HUDEP-2 (cell line): ENCODE data around the gene ZNF622.
"Not testable (repeated sequence)": the region's sequence is repeated elsewhere in the genome, so short reads cannot be mapped to it uniquely, and the experiment has no call there.

Experiments used
- DNase-seq, 76 experiments: peaks; one replicate each; lab custom pipeline; 2025; ENCODE audit not compliant: unreplicated experiment in 76 of 76; lab: John Stamatoyannopoulos, UW

The ZNF622 gene

DNA sequence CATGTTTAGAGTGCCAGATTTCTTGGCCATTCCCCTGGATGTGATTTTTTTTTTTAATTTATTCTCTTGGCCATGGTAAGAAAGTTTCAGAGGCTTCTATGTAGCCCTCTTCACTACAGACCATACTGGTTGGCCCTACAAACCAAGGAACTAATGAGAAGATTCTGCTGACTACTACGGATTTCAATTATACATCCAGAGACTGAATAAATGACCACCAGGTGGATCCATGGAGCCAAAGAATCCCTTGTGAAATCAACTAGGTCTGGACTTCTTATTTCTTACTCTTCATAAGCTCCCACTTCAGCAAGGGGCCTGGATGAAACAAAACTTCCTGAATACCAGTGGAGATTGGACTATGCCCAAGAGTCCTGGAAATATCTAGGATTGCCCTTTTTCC lies 27.6 kb downstream of the ZNF622 start:
- DNase-seq: peak in 1 of 76 experiments; percentile 3

DNA sequence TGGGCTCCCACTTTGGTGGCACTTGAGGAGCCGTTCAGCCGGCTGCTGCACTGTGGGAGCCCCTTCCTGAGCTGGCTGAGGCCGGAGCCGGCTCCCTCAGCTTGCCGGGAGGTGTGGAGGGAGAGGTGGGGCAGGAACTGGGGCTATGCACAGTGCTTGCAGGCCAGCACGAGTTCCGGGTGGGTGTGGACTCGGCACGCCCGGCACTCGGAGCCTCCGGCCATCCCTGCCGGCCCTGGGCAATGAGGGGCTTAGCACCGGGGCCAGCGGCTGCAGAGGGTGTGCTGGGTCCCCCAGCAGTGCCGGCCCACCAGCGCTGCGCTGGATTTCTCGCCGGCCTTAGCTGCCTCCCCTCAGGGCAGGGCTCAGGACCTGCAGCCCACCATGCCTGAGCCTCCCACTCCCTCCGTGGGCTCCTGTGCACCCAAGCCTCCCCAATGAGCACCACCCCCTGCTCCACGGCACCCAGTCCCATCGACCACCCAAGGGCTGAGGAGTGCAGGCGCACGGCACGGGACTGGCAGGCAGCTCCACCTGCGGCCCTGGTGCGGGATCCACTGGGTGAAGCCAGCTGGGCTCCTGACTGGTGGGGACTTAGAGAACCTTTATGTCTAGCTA lies 29.4 kb downstream of the ZNF622 start:
- DNase-seq: not testable (repeated sequence)

DNA sequence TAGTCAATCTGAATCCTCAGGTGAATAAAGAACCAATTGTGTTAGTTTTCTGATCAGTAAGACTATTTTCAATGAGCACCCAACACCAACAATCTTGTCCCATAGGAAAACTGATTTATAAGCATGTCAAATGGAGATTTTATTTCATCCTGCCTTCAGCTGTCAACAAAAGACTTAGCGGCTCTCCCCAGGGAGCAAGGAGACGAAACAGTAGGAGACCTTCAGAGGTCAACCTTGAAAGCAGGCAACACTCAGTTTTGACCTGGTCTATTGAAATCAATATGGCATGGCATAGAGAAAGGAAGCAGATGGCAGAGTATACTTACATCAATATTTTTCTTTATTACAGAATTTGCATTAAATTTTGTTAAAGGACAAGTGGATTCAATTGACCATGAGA lies 34.1 kb downstream of the ZNF622 start:
- DNase-seq: no peak

DNA sequence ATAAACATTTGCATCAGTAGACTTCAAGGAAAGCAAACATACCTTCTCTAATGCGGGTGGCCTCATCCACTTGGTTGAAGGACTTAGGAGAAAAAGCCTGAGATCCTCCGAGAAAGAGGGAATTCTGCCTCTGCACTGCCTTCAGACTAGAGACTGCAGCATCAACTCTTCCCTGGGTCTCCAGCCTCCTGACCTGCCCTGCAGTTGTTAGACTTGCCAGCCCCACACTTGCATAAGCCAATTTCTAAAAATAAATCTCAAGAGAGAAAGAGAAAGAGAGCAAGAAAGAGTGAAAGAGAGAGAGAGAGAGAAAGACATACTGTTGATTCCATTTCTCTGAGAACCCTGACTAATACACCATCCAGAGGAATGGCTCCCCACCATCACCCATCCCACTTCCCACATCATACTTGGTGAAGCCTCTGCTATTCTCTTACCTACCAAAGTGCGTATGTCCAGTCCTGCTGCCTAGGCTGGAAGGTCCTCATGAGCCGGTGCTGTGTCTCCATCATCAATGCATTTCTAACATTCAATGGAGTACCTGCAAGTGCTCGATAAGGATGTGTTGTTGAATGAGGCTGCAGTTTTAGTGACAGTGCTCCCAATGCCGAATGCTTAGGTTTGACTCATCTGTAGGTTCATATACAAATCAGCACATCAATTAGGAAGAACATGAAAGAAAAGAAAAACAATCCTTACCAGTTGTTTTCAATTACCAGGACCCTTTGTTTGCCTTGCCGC lies 35.1 kb downstream of the ZNF622 start:
- no peak for DNase-seq

DNA sequence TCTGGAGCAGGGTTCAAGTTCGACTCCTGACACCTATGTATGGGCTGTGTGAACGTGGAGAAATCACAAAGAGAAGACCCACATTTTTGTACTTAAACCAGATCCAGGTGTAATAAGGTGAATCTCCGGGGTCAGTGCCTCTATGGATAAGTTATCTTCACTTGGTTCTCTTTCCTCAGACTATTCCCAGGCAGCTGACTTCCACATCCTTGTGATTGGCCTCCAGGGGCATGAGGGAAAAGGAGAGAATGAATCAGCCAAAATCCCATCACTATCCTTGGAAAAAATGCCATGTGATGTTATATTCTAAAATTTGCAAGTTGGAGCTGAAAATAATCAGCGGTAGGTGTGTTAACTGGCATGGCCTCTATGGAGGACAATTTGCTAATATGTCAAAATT lies 37.2 kb downstream of the ZNF622 start:
- no peak for DNase-seq

DNA sequence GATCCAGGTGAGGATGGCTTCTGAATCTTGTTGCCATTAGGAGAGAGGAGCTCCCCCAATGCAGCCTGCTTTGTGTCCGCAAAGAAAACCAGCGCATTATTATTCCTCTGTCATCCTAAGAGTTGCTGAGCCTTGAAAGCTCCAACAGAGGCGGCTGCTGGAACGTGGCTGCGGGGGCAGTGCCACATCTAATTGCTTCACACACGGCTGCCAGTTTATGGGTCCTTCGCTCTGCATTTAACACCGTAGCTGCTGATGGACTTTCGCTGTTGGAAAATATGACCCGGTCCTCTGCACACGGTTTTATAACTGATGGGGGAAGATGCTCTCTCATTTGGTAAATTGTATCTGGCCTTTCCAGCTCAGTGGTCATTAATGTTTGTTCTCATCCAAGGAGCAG lies 38.0 kb downstream of the ZNF622 start:
- DNase-seq: no peak

DNA sequence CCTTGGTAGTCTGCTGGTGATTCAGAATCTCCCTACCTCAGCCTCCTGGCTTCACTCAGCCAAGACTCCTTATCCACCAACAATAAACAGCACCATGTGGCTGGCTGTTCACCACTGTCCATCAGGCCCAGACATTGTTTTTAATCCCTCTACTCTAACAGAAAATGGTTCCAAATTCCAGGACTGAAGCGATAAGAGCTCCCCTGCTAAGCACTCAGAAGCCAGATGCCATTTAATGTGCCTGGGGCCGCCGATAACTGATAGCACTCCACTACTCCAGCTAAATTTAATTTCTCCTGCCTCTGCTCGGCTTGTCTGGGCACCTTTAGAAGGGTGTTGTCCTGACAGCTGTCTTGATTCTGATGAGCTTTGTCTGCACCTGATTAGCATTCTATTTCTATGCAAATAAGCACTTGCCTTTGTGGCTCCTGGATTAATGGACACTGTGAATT lies 47.1 kb downstream of the ZNF622 start:
- peak in 10 of 76 experiments; percentile 3 to 59 (median 16) for DNase-seq

DNA sequence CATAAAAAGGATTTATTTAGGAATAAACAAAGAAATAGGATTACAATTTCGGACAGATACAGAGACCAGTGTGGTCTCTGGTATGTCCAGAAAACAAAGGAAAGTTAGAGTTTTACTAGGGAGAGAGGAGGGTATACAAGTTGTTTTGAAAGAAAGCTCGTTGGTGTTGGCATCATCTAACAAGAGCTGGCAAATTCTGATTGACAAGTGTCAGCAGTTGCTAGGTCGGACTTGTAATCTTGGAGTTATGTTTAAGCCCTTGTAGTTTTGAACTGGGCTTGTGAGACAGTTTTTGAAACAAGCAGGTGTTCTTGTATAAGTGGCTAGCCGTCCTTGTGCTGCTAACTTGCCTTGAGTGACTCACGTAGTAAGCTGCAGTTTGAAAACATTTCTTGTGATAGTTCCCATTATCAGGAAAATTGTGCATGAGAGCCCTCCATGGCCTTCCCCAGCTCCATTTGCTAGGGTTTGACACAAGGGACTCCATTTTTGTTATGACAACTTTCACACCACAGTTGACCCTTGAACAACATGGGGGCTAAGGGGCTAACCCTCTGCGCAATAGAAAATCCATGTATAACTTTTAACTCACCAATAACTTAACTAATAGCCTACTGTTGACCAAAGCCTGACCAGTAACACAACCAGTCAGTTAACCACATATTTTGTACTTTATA lies 48.1 kb downstream of the ZNF622 start:
- DNase-seq: no peak

DNA sequence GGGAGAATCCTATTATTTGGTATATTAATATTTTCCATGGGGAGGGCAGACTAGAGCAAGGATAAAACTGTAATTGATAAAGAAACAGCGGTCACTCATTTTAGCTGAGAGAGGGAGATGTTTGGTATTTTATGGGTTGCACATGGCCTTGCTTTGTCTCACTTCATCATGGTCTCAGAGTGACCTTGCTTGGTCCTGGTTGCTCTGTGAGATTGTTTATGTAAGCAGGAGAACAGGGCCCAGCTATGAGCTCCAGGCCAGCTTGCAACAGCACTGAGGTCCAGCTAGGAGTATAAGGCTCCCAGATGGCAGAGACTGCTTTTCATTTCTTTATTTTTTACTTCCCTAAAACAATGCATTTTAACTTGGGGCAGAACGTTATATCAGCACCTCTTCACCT lies 50.7 kb downstream of the ZNF622 start:
- no peak for DNase-seq

DNA sequence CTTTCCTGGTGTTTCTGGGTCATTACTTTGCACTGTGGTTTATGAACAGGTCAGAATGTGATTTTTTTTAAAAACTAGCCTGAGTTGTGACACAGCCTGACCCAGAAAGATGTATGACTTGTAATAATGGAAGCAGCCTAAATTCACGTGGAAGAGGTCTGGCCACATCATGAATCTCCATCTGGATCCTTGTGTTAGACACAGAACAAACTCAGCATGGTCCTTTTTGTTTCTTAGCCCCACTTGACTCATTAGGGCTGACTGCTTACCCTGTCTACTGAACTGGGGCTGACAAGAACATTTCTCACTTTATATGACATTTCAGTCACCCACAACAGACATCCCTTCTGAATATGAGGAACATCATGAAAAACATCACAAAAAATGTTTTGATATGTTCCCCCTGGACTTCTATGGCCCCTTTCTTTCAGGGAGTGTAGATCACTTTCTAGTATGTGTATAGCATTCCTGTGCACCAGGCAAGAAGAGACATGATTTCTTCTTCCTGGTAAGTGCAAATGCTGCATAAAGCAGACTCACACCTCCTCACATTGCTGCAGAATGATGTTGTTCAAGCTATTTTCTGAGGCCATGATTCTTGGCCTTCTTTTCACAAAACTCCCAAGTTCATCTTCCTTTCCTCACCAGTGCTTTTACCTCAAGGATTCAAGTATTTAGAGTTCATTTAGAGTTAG lies 52.3 kb downstream of the ZNF622 start:
- DNase-seq: no peak

DNA sequence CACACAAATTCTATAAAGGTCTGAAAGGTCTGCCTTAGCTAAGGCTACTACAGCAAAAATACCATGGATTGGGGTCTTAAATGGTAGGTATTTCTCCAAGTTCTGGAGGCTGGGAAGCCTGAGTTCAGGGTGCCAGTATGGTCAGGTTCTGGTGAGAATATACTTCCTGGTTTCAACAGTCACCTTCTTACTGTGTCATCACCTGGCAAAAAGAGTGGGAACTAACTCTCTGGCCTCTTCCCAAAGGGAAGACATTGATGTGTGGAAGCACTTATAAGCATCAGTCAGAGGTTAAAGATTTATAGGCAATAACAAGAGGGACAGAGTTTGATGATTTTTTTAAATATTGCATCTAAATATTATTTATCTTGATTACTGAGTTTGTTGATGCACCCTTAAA lies 53.0 kb downstream of the ZNF622 start:
- DNase-seq: no peak

DNA sequence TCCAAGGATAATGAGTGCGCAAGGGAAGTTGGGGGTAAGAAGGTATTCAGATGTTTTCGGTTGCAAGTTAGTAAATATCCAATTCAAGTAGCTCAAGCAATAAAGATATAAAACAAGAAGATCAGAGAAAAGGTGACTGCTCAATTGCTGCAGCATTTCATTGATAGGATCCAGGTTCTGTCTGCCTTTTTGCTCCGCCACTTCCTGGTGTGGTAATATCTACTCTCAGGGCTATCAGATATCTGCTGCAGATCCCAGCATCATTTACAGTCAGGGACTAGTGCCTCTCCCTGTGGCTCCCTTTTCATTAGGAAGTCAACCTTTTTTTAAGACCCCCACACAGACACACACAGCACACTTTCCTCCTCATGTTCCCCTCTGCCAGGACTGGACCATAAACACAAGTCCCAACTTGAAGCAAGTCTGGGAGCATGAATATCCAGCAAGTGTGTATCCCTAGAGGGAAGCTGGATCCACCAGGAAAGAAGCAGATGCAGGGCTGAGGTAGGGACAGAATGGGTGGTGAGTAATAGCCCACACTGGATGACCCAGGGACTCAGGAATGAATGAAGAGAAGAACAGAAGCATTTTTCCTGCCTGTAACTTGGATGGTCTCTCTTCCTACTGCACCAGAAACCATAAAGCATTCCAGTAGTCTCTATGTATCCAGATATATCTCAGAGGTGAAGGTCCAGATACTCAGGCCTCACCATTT lies 53.7 kb downstream of the ZNF622 start:
- no peak for DNase-seq

DNA sequence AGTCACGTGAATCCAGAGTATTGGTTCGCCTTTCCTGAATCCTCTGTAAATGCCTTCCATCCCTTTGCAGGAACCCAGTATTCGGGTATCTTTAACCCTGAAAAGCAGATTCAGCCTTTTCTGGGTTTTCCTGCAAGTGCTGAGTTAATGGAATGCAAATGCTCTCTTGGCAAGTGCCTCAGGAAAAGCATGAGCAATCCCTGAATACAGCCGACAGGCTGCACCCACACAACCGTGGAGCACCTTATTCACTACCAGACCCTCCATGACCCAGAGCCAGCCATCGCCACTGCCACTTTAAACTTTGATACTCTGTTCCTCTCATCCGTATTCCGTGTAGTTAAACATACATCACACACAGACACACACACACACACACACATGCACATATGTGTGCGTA lies 54.4 kb downstream of the ZNF622 start:
- DNase-seq: no peak

DNA sequence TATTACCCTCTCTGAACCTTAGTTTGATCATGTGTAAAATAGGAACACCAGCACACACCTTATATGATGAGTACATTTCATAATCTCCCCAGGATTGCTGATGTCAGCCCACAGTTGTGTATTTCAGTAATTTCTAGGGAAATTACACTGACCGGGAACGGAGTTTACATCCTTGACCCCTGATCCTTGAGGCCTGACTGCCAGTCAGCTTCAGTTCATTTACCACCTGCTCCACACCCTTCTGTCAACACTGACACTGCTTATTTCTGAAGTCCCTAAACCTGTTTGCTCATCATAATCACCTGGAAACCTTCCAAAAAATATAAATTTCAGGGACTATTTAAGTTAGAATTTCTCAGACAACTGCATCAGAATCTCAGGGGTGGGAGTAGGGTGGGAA lies 55.3 kb downstream of the ZNF622 start:
- no peak for DNase-seq

DNA sequence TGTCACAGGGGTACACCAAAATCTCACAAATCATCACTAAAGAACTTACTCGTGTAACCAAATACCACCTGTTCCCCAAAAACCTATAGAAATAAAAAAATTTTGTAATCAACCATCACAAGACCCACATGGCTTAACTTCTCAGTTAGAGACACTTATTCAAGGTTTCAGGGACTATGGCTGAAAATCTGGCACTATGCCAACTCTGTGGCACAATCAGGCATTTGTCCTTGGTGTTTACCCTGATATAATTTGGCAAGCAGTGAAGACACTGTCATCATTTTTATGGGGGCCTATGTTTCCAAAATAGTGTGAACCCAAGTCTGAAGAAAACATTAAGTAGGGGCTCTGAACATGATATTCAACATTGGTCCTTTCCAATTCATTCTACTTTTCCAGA lies 59.0 kb downstream of the ZNF622 start:
- DNase-seq: no peak

DNA sequence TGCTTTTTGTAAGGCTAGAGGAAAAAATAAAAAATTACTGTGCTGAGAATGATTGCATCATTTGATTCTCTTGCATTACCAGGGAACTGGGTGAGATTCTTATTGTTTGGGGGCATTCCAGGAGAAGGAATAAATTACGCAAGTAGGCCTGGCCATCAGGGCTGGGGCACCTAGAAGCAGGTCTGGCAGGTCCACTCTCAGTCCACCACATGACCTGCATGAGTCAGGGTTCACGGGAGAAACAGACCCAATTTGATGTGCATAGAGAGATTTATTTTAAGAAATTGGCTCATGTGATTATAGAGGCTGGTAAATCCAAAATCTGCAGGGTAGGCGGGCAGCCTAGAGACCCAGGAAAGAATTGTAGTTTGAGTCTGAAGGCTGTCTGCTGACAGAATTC lies 59.6 kb downstream of the ZNF622 start:
- DNase-seq: no peak
